Endodermal cell (in vitro differentiated cells): ENCODE results near the gene DMXL2. TPM values are rescaled to one million over a fixed set of nuclear protein-coding genes. Genes with fewer than 3 reads are reported as not detected.
"Not testable (repeated sequence)": the region's sequence is repeated elsewhere in the genome, so short reads cannot be mapped to it uniquely, and the experiment has no call there.

Experiments used
- DNase-seq: peaks from one replicate; pipeline ENCODE4 v3.0.0-alpha.2; 2017
- H3K27ac ChIP-seq: 2 replicates; pipeline ENCODE4 v1.5.1; 2013; ENCODE audit warnings: mild to moderate bottlenecking, low read depth, low read length, moderate library complexity
- H3K27me3 ChIP-seq: 2 replicates; pipeline ENCODE4 v1.6.1; 2013; ENCODE audit warnings: mild to moderate bottlenecking, low read length, moderate library complexity; ENCODE audit not compliant: insufficient read depth, control insufficient read depth, poor library complexity, severe bottlenecking
- H3K36me3 ChIP-seq: 2 replicates; pipeline ENCODE4 v1.7.0; 2013; ENCODE audit warnings: mild to moderate bottlenecking, low read length, moderate library complexity; ENCODE audit not compliant: control insufficient read depth, insufficient read depth
- H3K4me1 ChIP-seq: one replicate; pipeline ENCODE4 v1.7.0; 2013; ENCODE audit warnings: low read length; ENCODE audit not compliant: control insufficient read depth, insufficient read depth
- H3K4me3 ChIP-seq: 2 replicates; pipeline ENCODE4 v1.5.1; 2013; ENCODE audit warnings: mild to moderate bottlenecking, low read length, moderate library complexity
- H3K9ac ChIP-seq: 2 replicates; pipeline ENCODE4 v1.6.1; 2013; ENCODE audit warnings: mild to moderate bottlenecking, low read length, moderate library complexity; ENCODE audit not compliant: poor library complexity, severe bottlenecking; ENCODE audit errors: extremely low read depth
- H3K9me3 ChIP-seq: 2 replicates; pipeline ENCODE4 v1.6.1; 2013; ENCODE audit warnings: mild to moderate bottlenecking, low read length, moderate library complexity; ENCODE audit not compliant: control insufficient read depth
- H3K27ac Mint-ChIP-seq: 2 replicates; pipeline ENCODE4 v1.8.0; 2020; ENCODE audit warnings: mixed read lengths
- H3K27me3 Mint-ChIP-seq: 2 replicates; pipeline ENCODE4 v1.8.0; 2021; ENCODE audit warnings: mild to moderate bottlenecking, mixed read lengths; ENCODE audit not compliant: insufficient read depth
- H3K36me3 Mint-ChIP-seq: 2 replicates; pipeline ENCODE4 v1.8.0; 2020; ENCODE audit warnings: low read depth, mixed read lengths
- H3K4me1 Mint-ChIP-seq: 2 replicates; pipeline ENCODE4 v1.8.0; 2020; ENCODE audit warnings: mixed read lengths
- H3K4me3 Mint-ChIP-seq: 2 replicates; pipeline ENCODE4 v1.8.0; 2020; ENCODE audit warnings: mild to moderate bottlenecking, moderate library complexity, mixed read lengths
- H3K9me3 Mint-ChIP-seq: 2 replicates; pipeline ENCODE4 v1.8.0; 2020; ENCODE audit warnings: mild to moderate bottlenecking, mixed read lengths
- WGBS, 2 experiments: methylation state at CpG; one replicate each; pipeline versions ENCODE4 v1.1.5 to v1.1.7; 2013; ENCODE audit warnings: missing lambda C conversion rate in 2 of 2, mixed read lengths in 1 of 2; ENCODE audit not compliant: insufficient coverage in 1 of 2, insufficient read length in 1 of 2; 5-methylcytosine and 5-hydroxymethylcytosine counted together
- total RNA-seq, 2 donors: library from RNA; stranded (reverse); fragmentation: NEBNext Ultra II Directional in 1 of 2; extraction: Animal tissue kit (Norgen Biotek cat#: 25700) in 1 of 2; gene quantifications; 2 replicates in 1 of 2; 3 replicates in 1 of 2; pipeline ENCODE4 v1.2.1, GENCODE V29; 2021
- TF ChIP-seq, protein P1 (sequence below): fragments of 200-600 bp; sonication (generic); conservative IDR thresholded peaks from 2 replicates; pipeline ENCODE4 v1.5.0; 2021; ENCODE audit warnings: antibody characterized with exemption, mild to moderate bottlenecking

Gene DMXL2
- total RNA-seq, 2 donors from 2014 or later = 20.8 to 31.5 TPM

DNA sequence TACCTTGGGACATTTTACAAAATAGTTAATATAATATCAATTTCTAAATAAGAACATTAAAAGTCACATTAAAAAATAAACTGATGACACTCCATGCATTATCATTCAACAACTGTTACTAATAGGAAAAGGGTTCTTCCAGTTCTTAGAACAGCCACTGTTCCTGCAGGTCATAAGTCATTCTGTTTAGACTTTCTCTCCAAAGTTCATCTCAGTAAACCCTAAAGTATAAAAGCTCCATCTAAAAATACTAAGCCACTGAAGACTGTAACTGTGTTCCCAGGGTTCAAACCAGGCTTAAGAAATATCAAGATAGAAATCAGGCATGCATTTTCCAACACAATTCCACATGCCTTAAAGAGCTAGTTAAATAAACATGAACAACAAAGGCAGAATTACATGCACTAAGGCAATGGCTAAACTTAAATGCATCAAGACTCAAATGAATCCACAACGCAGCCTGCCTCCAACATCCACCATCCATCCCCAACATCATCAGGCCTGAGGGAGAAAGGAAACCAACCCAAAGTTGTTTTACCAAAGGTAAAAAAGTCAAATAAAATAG lies 46.2 kb downstream of the DMXL2 start:
- Mint-ChIP-seq H3K36me3 (no peaks in the 10 kb centered on the region), H3K27me3 (peaks cover under 1% of the 10 kb centered on the region)
- no peak overlapping the region for H3K27ac ChIP-seq

DNA sequence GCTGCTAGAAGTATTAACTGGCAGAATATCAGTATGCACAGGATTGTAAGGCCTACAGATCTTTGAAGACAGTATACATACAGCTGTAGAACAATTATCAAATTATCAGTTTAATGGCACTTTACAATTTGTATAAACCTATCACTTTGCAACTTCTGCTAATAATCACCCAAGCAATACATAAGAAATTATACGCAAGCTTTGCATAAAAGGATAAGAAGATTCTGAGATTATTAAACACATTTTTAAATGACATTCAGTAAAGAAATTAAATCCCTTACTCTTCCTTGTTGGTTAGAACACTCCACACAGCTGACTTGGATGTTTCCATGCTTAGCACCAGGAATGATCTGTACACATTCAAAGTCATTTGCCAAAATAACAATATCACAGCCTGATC lies 46.8 kb downstream of the DMXL2 start:
- Mint-ChIP-seq H3K36me3 (no peaks in the 10 kb centered on the region), H3K9me3 (peaks cover 12% of the 10 kb centered on the region), H3K4me3 (no peak overlapping the region), H3K4me1 (peaks cover 3% of the 10 kb centered on the region), H3K27me3 (peaks cover 1% of the 10 kb centered on the region), H3K27ac (no peak overlapping the region)
- TF ChIP-seq, protein P1, sequence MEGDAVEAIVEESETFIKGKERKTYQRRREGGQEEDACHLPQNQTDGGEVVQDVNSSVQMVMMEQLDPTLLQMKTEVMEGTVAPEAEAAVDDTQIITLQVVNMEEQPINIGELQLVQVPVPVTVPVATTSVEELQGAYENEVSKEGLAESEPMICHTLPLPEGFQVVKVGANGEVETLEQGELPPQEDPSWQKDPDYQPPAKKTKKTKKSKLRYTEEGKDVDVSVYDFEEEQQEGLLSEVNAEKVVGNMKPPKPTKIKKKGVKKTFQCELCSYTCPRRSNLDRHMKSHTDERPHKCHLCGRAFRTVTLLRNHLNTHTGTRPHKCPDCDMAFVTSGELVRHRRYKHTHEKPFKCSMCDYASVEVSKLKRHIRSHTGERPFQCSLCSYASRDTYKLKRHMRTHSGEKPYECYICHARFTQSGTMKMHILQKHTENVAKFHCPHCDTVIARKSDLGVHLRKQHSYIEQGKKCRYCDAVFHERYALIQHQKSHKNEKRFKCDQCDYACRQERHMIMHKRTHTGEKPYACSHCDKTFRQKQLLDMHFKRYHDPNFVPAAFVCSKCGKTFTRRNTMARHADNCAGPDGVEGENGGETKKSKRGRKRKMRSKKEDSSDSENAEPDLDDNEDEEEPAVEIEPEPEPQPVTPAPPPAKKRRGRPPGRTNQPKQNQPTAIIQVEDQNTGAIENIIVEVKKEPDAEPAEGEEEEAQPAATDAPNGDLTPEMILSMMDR = no peak
- Histone ChIP-seq H3K27ac (no peak overlapping the region), H3K36me3 (no peaks in the 10 kb centered on the region), H3K4me3 (no peak overlapping the region), H3K27me3 (no peaks in the 10 kb centered on the region), H3K9ac (no peak overlapping the region), H3K9me3 (no peaks in the 10 kb centered on the region), H3K4me1 (no peaks in the 10 kb centered on the region)
- DNase-seq = no peak
- WGBS, 2 experiments = no CpG with 5 or more reads among the region's 1 CpG

More for the DNA sequence above, 46.2 kb downstream of the DMXL2 start:
- peaks cover 3% of the 10 kb centered on the region for H3K4me1 Mint-ChIP-seq
- Histone ChIP-seq H3K4me3 (no peak overlapping the region), H3K4me1 (no peaks in the 10 kb centered on the region), H3K9me3 (no peaks in the 10 kb centered on the region), H3K36me3 (no peaks in the 10 kb centered on the region), H3K27me3 (no peaks in the 10 kb centered on the region), H3K9ac (no peak overlapping the region)
- TF ChIP-seq, protein P1 = no peak
- WGBS, 2 experiments = 86% methylated on average over 1 of the region's 1 CpG; no CpG with 5 or more reads in 1 of the 2 experiments
- H3K4me3 Mint-ChIP-seq = no peak overlapping the region
- no peak overlapping the region for H3K27ac Mint-ChIP-seq
- peaks cover 10% of the 10 kb centered on the region for H3K9me3 Mint-ChIP-seq
- no peak for DNase-seq

DNA sequence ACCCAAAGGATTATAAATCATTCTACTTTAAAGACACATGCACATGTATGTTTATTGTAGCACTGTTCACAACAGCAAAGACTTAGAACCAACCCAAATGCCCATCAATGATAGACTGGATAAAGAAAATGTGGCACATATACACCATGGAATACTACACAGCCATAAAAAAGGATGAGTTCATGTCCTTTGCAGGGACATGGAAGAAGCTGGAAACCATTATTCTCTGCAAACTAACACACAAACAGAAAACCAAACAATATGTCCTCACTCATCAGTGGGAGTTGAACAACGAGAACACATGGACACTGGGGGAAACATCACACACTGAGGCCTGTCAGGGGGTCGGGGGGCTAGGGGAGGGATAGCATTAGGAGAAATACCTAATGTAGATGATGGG lies 49.2 kb downstream of the DMXL2 start:
- H3K27me3 ChIP-seq, H3K4me3 Mint-ChIP-seq, H3K4me1 ChIP-seq, H3K9me3 ChIP-seq, H3K36me3 Mint-ChIP-seq, H3K27me3 Mint-ChIP-seq, H3K4me3 ChIP-seq, H3K27ac Mint-ChIP-seq, H3K36me3 ChIP-seq, DNase-seq, H3K27ac ChIP-seq, H3K9ac ChIP-seq: not testable (repeated sequence)
- 100% methylated on average over 2 of the region's 2 CpGs; no CpG with 5 or more reads in 1 of the 2 experiments for WGBS, 2 experiments
- H3K4me1 Mint-ChIP-seq = peaks cover 11% of the 10 kb centered on the region
- peaks cover 12% of the 10 kb centered on the region for H3K9me3 Mint-ChIP-seq

DNA sequence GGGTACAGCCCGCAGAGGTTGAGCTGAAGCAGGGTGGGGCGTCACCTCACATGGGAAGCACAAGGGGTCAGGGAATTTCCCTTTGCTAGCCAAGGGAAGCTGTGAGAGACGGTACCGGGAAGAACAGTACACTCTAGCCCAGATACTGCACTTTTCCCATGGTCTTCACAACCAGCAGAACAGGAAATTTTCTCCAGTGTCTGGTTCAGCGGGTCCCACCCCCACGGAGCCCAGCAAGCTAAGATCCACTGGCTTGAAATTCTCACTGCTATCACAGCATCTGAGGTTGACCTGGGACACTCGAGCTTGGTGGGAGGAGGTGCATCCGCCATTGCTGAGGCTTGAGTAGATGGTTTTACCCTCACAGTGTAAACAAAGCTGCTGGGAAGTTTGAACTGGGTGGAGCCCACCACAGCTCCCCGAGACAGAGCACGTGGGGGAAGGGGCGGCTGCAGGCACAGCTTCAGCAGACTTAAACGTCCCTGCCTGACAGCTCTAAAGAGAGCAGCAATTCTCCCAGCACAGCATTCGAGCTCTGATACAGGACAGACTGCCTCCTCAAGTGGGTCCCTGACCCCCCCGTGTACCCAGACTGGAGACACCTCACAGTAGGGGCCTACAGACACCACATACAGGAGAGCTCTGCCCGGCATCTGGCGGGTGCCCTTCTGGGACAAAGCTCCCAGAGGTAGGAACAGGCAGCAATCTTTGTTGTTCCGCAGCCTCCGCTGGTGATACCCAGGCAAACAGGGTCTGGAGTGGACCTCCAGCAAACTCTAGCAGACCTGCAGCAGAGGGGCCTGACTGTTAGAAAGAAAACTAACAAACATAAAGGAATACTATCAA lies 53.4 kb downstream of the DMXL2 start:
- H3K27ac Mint-ChIP-seq, H3K27me3 ChIP-seq, H3K36me3 Mint-ChIP-seq, H3K9me3 ChIP-seq, H3K27me3 Mint-ChIP-seq, H3K4me1 ChIP-seq, H3K36me3 ChIP-seq, H3K4me3 Mint-ChIP-seq, H3K27ac ChIP-seq, H3K9ac ChIP-seq, H3K4me3 ChIP-seq: not testable (repeated sequence)
- 78% methylated on average over 10 to 18 of the region's 18 CpGs for WGBS, 2 experiments
- Mint-ChIP-seq H3K4me1 (peaks cover 11% of the 10 kb centered on the region), H3K9me3 (peaks cover 12% of the 10 kb centered on the region)
- peak; percentile 44 for DNase-seq
